GM12878 (cell line): ENCODE measurements around the gene ANKDD1B. TPM values are rescaled to one million over a fixed set of nuclear protein-coding genes. Genes with fewer than 3 reads are reported as not detected.

ENCODE experiments used
- ATAC-seq: fragments of 200-7000 bp; cut with Tn5 transposase; 3 replicates; pipeline ENCODE4 v1.9.1; 2020; ENCODE audit warnings: mild to moderate bottlenecking, moderate library complexity
- BruUV-seq: library from RNA; stranded (reverse); fragments of 400-500 nt; replicated peaks from 2 replicates; lab custom pipeline; 2021; lab: Mats Ljungman, UMichigan
- CTCF ChIA-PET: fragments of 300-600 bp; sonication (Branson Sonifier 250); formaldehyde crosslinking; extraction: SDS; loops from one replicate; lab custom pipeline; 2021; ENCODE audit warnings: inconsistent platforms; lab: Yijun Ruan, JAX
- POLR2A ChIA-PET: fragments of 350-600 bp; formaldehyde crosslinking; extraction: SDS; loops from one replicate; lab custom pipeline; 2021; ENCODE audit warnings: inconsistent platforms; lab: Charles Lee
- RAD21 ChIA-PET: fragments of 300-600 bp; sonication (Branson Sonifier 250); formaldehyde crosslinking; loops from one replicate; lab custom pipeline; 2023; ENCODE audit warnings: antibody characterized with exemption; ENCODE audit not compliant: unreplicated experiment; lab: Charles Lee
- SMC1A ChIA-PET: fragments of 300-600 bp; sonication (Branson Sonifier 250); formaldehyde crosslinking; loops from one replicate; lab custom pipeline; 2023; ENCODE audit not compliant: unreplicated experiment, uncharacterized antibody; lab: Charles Lee
- DNase-seq: peaks from one replicate; pipeline ENCODE4 v3.0.0-alpha.2; 2011; ENCODE audit warnings: low read depth, low spot score
- FAIRE-seq: peaks from 3 replicates; lab custom pipeline; 2011; peaks lifted over from hg19 to GRCh38; lab: Jason Lieb, UNC
- H2AFZ ChIP-seq: 2 replicates; pipeline ENCODE4 v1.6.0; 2011; ENCODE audit warnings: low read depth, low read length, control low read depth; ENCODE audit not compliant: control insufficient read depth
- H3K27ac ChIP-seq: 2 replicates; pipeline ENCODE4 v1.5.1; 2011; ENCODE audit warnings: control low read depth; ENCODE audit not compliant: control insufficient read depth, insufficient read depth
- H3K27me3 ChIP-seq, 2 experiments: replicated peaks in 1 of 2; 2 replicates each; pipeline versions ENCODE4 v1.6.0 to v1.6.1; 2011; ENCODE audit warnings: low read length in 1 of 2; ENCODE audit not compliant: control insufficient read depth in 2 of 2, insufficient read depth in 2 of 2
- H3K36me3 ChIP-seq, 2 experiments: 2 replicates each; pipeline ENCODE4 v1.5.1; 2011; ENCODE audit warnings: low read length in 1 of 2; ENCODE audit not compliant: control insufficient read depth in 2 of 2, insufficient read depth in 2 of 2
- H3K4me1 ChIP-seq: 2 replicates; pipeline ENCODE4 v1.6.1; 2011; ENCODE audit warnings: mild to moderate bottlenecking, low read length, moderate library complexity, mixed read lengths; ENCODE audit not compliant: control insufficient read depth, insufficient read depth
- H3K4me2 ChIP-seq: 2 replicates; pipeline ENCODE4 v1.6.0; 2011; ENCODE audit warnings: control low read depth; ENCODE audit not compliant: control insufficient read depth, insufficient read depth
- H3K4me3 ChIP-seq: fragments of 200-600 bp; sonication (generic); 2 replicates; pipeline ENCODE4 v1.5.1; 2016
- H3K79me2 ChIP-seq: 2 replicates; pipeline ENCODE4 v1.6.0; 2011; ENCODE audit warnings: low read length; ENCODE audit not compliant: control insufficient read depth, insufficient read depth
- H3K9ac ChIP-seq: 2 replicates; pipeline ENCODE4 v1.8.0; 2011; ENCODE audit warnings: low read length, control low read depth, mixed read lengths; ENCODE audit not compliant: control insufficient read depth, insufficient read depth
- H3K9me3 ChIP-seq: replicated peaks from 3 replicates; pipeline ENCODE4 v1.5.1; 2011; ENCODE audit warnings: mild to moderate bottlenecking, low read length; ENCODE audit not compliant: control insufficient read depth, insufficient read depth
- H4K20me1 ChIP-seq: 2 replicates; pipeline ENCODE4 v1.6.0; 2011; ENCODE audit not compliant: control insufficient read depth, insufficient read depth
- BCL11A ChIP-seq: IDR thresholded peaks from 2 replicates; pipeline ENCODE4 v1.6.1; 2011; ENCODE audit warnings: low read depth, low read length
- BRCA1 ChIP-seq: IDR thresholded peaks from 2 replicates; pipeline ENCODE4 v1.6.1; 2011; ENCODE audit warnings: low read depth, low read length, improper control_type of control experiment
- EED ChIP-seq: sonication (generic); IDR thresholded peaks from 2 replicates; pipeline ENCODE4 v1.6.1; 2016; ENCODE audit warnings: antibody characterized with exemption, low read depth
- ESRRA ChIP-seq: IDR thresholded peaks from 2 replicates; pipeline ENCODE4 v1.6.1; 2012; ENCODE audit warnings: mild to moderate bottlenecking, low read length, improper control_type of control experiment
- SIX5 ChIP-seq: IDR thresholded peaks from 2 replicates; pipeline ENCODE4 v1.6.1; 2011; ENCODE audit warnings: mild to moderate bottlenecking, low read depth, low read length, moderate library complexity; ENCODE audit not compliant: severe bottlenecking
- SMC3 ChIP-seq: IDR thresholded peaks from 2 replicates; pipeline ENCODE4 v1.6.1; 2011; ENCODE audit warnings: low read length, improper control_type of control experiment, borderline replicate concordance
- SREBF1 ChIP-seq: IDR thresholded peaks from 2 replicates; pipeline ENCODE4 v1.6.1; 2012; ENCODE audit warnings: mild to moderate bottlenecking, low read length
- SREBF2 ChIP-seq: IDR thresholded peaks from 2 replicates; pipeline ENCODE4 v1.6.1; 2012; ENCODE audit warnings: mild to moderate bottlenecking, low read length
- TARDBP ChIP-seq: IDR thresholded peaks from 2 replicates; pipeline ENCODE4 v1.6.1; 2016; ENCODE audit warnings: borderline replicate concordance
- ZNF592 ChIP-seq: fragments of 450-650 bp; IDR thresholded peaks from 2 replicates; pipeline ENCODE4 v1.6.1; 2017; ENCODE audit warnings: mild to moderate bottlenecking, moderate library complexity
- WGBS: methylation state at CpG from one replicate; pipeline ENCODE4 v1.1.6; 2016; ENCODE audit warnings: low lambda C conversion rate; ENCODE audit not compliant: insufficient replicate concordance, insufficient coverage; ENCODE audit errors: missing lambda C conversion rate; 5-methylcytosine and 5-hydroxymethylcytosine counted together
- in situ Hi-C: fragments of 300-500 bp; cut with MboI; formaldehyde crosslinking; loops from 9 replicates; pipeline ENCODE4 v1.14.3; 2018; ENCODE audit warnings: mixed read lengths
- intact Hi-C: fragments of 100-400 bp; cut with micrococcal nuclease; formaldehyde crosslinking; loops from one replicate; pipeline ENCODE4 v1.14.2; 2022; ENCODE audit not compliant: unreplicated experiment
- polyA plus RNA-seq, 11 experiments: library from polyadenylated mRNA; depleted of rRNA in 4 of 11; unstranded in 6 of 11; stranded (reverse) in 5 of 11; fragments of >200 nt; fragmentation: Nextera tagmentation in 4 of 11; fragmentation: Illumina TruSeq in 1 of 11; extraction: Ambion mirVana in 4 of 11; extraction: Trizol in 1 of 11; gene quantifications; 1 replicate in 1 of 11; 2 replicates in 10 of 11; pipeline versions ENCODE4 v1.2.1 to v1.2.3, GENCODE V29; 2011 to 2016; ENCODE audit warnings: inconsistent platforms in 2 of 11, missing spikeins in 2 of 11, low read depth in 1 of 11
- total RNA-seq, 4 experiments: library from RNA; depleted of rRNA in 3 of 4; stranded (reverse); fragments of >200 nt in 3 of 4; fragmentation: Illumina TruSeq in 1 of 4; extraction: Trizol in 1 of 4; gene quantifications; 2 replicates each; pipeline versions ENCODE4 v1.2.1 to v1.2.3, GENCODE V29; 2013 to 2021
- TF ChIP-seq, protein P1 (sequence below): IDR thresholded peaks from 2 replicates; pipeline ENCODE4 v1.6.1; 2011; ENCODE audit warnings: borderline replicate concordance, low read depth, mild to moderate bottlenecking, moderate library complexity, mixed read lengths, low read length; ENCODE audit not compliant: insufficient read depth; ENCODE audit errors: extremely low read length

ANKDD1B gene
- total and polyA plus RNA-seq, 10 of the 15 experiments (the other 5 are each of a cell fraction or from before 2014, with no cell fraction given) = 0.34 to 2.4 (median 0.80) TPM

DNA sequence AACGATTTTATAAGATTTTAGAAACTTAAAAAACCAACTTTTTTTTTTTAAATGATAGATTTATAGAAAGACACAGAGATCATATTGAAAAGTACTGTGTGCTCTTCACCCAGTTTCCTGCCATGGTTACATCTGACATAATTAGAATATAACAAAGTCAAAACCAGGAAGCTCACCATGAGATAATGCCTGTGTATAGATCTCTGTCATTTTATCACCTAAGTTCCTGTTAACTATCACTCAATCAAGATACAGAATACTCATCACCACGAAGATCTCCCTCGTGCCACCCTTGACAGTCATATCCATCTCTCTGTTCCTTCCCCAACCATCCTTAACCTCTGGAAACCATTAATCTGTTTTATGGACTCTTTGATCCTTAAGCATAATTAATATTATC, 66.9 kb downstream of the ANKDD1B start:
- peak; percentile 40 for ATAC-seq
- 97% methylated on average over 3 of the region's 3 CpGs for WGBS
- RAD21 ChIA-PET = interaction anchor here (1.2 to 4.9 kb wide), 7 partner anchors 9 to 441 kb away, joined by 3 to 38 read pairs (median 4); partner anchors contain the start of gene ANKRD31

DNA sequence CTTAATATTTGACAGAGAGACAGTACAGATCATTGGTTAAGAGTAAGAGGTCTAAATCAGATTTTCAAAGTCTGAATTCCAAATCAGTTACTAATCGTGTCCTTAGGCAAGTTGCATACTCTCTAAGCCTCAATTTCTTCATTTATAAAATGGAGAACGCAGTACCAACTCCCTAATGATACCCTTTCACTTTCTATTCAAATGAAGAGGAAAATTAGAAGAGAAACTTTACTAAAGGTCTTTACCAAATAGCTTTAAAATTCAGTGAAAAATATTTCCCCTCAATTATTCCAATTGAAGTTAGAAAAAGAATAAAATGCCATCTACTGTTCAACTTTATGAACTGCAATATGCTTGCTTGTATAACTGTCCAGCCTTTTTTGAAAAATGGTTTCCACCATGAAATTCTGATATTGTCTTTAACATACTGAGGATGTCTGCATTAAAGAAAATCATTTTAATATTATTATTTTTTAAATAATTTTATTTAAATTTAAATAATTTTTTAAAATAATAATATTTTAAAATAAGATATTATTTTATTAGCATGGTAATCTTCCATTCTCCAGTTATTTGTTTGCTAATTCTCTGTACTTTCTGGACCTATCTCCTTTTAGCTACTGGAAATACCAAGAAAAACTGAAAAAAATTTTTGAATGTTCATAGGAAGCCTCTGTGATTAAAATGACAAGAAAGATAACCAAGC, 70.0 kb downstream of the ANKDD1B start:
- in situ Hi-C loops (no loop called here), intact Hi-C loops (loop anchor here (2.0 to 10.0 kb wide), 2 partner anchors 336 to 444 kb away; partner anchors contain the start of gene ANKRD31)
- ChIA-PET POLR2A (interaction anchor here (0.6 to 1.4 kb wide), 4 partner anchors 9 to 444 kb away, joined by 3 to 6 read pairs (median 4); partner anchors contain the start of genes ANKRD31 and POLK), CTCF (interaction anchor here (0.6 to 6.0 kb wide), 50 partner anchors 9 to 746 kb away, joined by 3 to 64 read pairs (median 3); partner anchors contain the start of genes ANKRD31, HMGCR and POLK), RAD21 (interaction anchor here (0.6 to 4.9 kb wide), 27 partner anchors 12 to 902 kb away, joined by 3 to 38 read pairs (median 4); partner anchors contain the start of genes ANKRD31, HMGCR and POLK), SMC1A (interaction anchor here (0.7 to 4.4 kb wide), 40 partner anchors 10 to 1779 kb away, joined by 3 to 53 read pairs (median 4); partner anchors contain the start of genes ANKRD31 and HMGCR)
- no peak overlapping the region for H2AFZ ChIP-seq
- no peak overlapping the region for H3K27ac ChIP-seq
- no peaks in the 10 kb centered on the region for H4K20me1 ChIP-seq
- H3K27me3 ChIP-seq = no peaks in the 10 kb centered on the region
- H3K9me3 ChIP-seq = no peaks in the 10 kb centered on the region
- no peaks in the 10 kb centered on the region for H3K79me2 ChIP-seq
- peaks cover 0 to 6% of the 10 kb centered on the region in 2 experiments for H3K36me3 ChIP-seq
- no peaks in the 10 kb centered on the region for H3K4me1 ChIP-seq
- no peak overlapping the region for H3K4me3 ChIP-seq
- WGBS = 46% methylated on average over 2 of the region's 2 CpGs
- ATAC-seq (peak; percentile 74), FAIRE-seq (peak; percentile 86), DNase-seq (no peak)
- H3K4me2 ChIP-seq = no peak overlapping the region
- no peak overlapping the region for H3K9ac ChIP-seq
- no TSS peak for BruUV-seq
- no peak for TF ChIP-seq TARDBP
- peak; percentile 70 for TF ChIP-seq SMC3
- TF ChIP-seq, protein P1, sequence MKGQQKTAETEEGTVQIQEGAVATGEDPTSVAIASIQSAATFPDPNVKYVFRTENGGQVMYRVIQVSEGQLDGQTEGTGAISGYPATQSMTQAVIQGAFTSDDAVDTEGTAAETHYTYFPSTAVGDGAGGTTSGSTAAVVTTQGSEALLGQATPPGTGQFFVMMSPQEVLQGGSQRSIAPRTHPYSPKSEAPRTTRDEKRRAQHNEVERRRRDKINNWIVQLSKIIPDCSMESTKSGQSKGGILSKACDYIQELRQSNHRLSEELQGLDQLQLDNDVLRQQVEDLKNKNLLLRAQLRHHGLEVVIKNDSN = no peak
- peak; percentile 66; the same call in 1 of the 2 replicates for TF ChIP-seq ZNF592
- TF ChIP-seq BCL11A = no peak
- no peak for TF ChIP-seq SREBF1
- no peak for TF ChIP-seq EED

More for the DNA sequence above, 66.9 kb downstream of the ANKDD1B start:
- Histone ChIP-seq H3K4me1 (no peaks in the 10 kb centered on the region), H3K27me3 (no peaks in the 10 kb centered on the region), H3K9me3 (no peaks in the 10 kb centered on the region), H3K79me2 (no peaks in the 10 kb centered on the region), H3K4me3 (no peak overlapping the region), H3K27ac (no peak overlapping the region), H4K20me1 (0 out of 2 replicates have a peak, but pooled peaks cover 2% of the 10 kb centered on the region), H3K4me2 (no peak overlapping the region), H2AFZ (no peak overlapping the region), H3K9ac (no peak overlapping the region), H3K36me3 (peaks cover 0 to 10% of the 10 kb centered on the region in 2 experiments; a peak in 2 of 4 replicates)
- no peak for FAIRE-seq
- DNase-seq = no peak
- ChIA-PET CTCF (interaction anchor here (0.7 to 6.0 kb wide), 6 partner anchors 9 to 441 kb away, joined by 3 to 64 read pairs (median 3); partner anchors contain the start of gene ANKRD31), SMC1A (interaction anchor here (0.6 to 4.4 kb wide), 8 partner anchors 8 to 441 kb away, joined by 3 to 53 read pairs (median 6); partner anchors contain the start of genes ANKRD31 and HMGCR), POLR2A (interaction anchor here (1.0 kb wide), 1 partner anchor 447 kb away, joined by 3 read pairs; no protein-coding TSS in a partner anchor)
- in situ Hi-C loops (no loop called here), intact Hi-C loops (loop anchor here (10.0 kb wide), 1 partner anchor 633 kb away; no protein-coding TSS in a partner anchor)
- no TSS peak for BruUV-seq
- no peak for TF ChIP-seq ESRRA
- no peak for TF ChIP-seq BRCA1
- no peak for TF ChIP-seq SIX5
- no peak for TF ChIP-seq SREBF2
